Endothelial cell of umbilical vein (primary cell): ENCODE data around the gene CCL2. TPM values are rescaled to one million over a fixed set of nuclear protein-coding genes. Genes with fewer than 3 reads are reported as not detected.

Experiments
- BruUV-seq: library from RNA; stranded (reverse); fragments of 400-500 nt; replicated peaks from 2 replicates; lab custom pipeline; 2021; lab: Mats Ljungman, UMichigan
- CTCF ChIA-PET: fragments of 300-600, 350-600 bp; sonication (Branson Sonifier 250); formaldehyde crosslinking; loops from one replicate; lab custom pipeline; 2021; ENCODE audit warnings: antibody characterized with exemption, inconsistent platforms; lab: Charles Lee
- POLR2A ChIA-PET: fragments of 300-600, 350-600 bp; sonication (Branson Sonifier 250); formaldehyde crosslinking; loops from one replicate; lab custom pipeline; 2021; ENCODE audit warnings: antibody characterized with exemption, inconsistent platforms; lab: Charles Lee
- DNase-seq: peaks from one replicate; pipeline ENCODE4 v3.0.0-alpha.2; 2011; ENCODE audit warnings: low read depth, low spot score
- FAIRE-seq: peaks from 2 replicates; lab custom pipeline; 2011; peaks lifted over from hg19 to GRCh38; lab: Jason Lieb, UNC
- H2AFZ ChIP-seq: 2 replicates; pipeline ENCODE4 v1.6.0; 2012; ENCODE audit warnings: low read depth, low read length, control low read depth, inconsistent platforms
- H3K27ac ChIP-seq: 2 replicates; pipeline ENCODE4 v1.5.1; 2011; ENCODE audit warnings: low read depth, mild to moderate bottlenecking, control low read depth, low read length, moderate library complexity; ENCODE audit not compliant: insufficient read depth
- H3K27me3 ChIP-seq, 2 experiments: 2 replicates each; pipeline versions ENCODE4 v1.6.0 to v1.6.1; 2011; ENCODE audit warnings: low read length in 2 of 2, mixed read lengths in 1 of 2; ENCODE audit not compliant: control insufficient read depth in 2 of 2, insufficient read depth in 2 of 2
- H3K36me3 ChIP-seq, 2 experiments: 2 replicates in 1 of 2; 3 replicates in 1 of 2; pipeline ENCODE4 v1.5.1; 2011; ENCODE audit warnings: low read length in 2 of 2, mild to moderate bottlenecking in 1 of 2, moderate library complexity in 1 of 2; ENCODE audit not compliant: control insufficient read depth in 2 of 2, insufficient read depth in 2 of 2; ENCODE audit errors: extremely low read depth in 1 of 2
- H3K4me1 ChIP-seq: 3 replicates; pipeline ENCODE4 v1.5.1; 2011; ENCODE audit warnings: mild to moderate bottlenecking, low read length; ENCODE audit not compliant: control insufficient read depth, insufficient read depth; ENCODE audit errors: extremely low read depth
- H3K4me2 ChIP-seq: 2 replicates; pipeline ENCODE4 v1.6.1; 2011; ENCODE audit warnings: low read length, control low read depth, mixed read lengths; ENCODE audit not compliant: insufficient read depth
- H3K4me3 ChIP-seq, 3 experiments: fragments of 200-600 bp in 1 of 3; sonication (generic), shearing (Covaris generic) in 1 of 3; replicated peaks in 1 of 3; 2 replicates each; pipeline ENCODE4 v1.5.1; 2011 to 2016; ENCODE audit warnings: control low read depth in 3 of 3, low read length in 3 of 3, mild to moderate bottlenecking in 2 of 3, inconsistent platforms in 1 of 3, low read depth in 1 of 3, moderate library complexity in 1 of 3; ENCODE audit not compliant: insufficient read depth in 1 of 3
- H3K79me2 ChIP-seq: 2 replicates; pipeline ENCODE4 v1.6.0; 2012; ENCODE audit warnings: low read length, inconsistent platforms; ENCODE audit not compliant: control insufficient read depth, insufficient read depth
- H3K9ac ChIP-seq: replicated peaks from 2 replicates; pipeline ENCODE3; 2011; ENCODE audit warnings: low read length, control low read depth; ENCODE audit not compliant: insufficient read depth; ENCODE audit errors: extremely low read depth
- H3K9me1 ChIP-seq: replicated peaks from 3 replicates; pipeline ENCODE4 v1.6.0; 2011; ENCODE audit warnings: mild to moderate bottlenecking, low read length; ENCODE audit not compliant: control insufficient read depth, insufficient read depth; ENCODE audit errors: extremely low read depth
- H3K9me3 ChIP-seq: replicated peaks from 2 replicates; pipeline ENCODE4 v1.5.1; 2012; ENCODE audit warnings: low read length, inconsistent platforms; ENCODE audit not compliant: control insufficient read depth, insufficient read depth
- H4K20me1 ChIP-seq: replicated peaks from 2 replicates; pipeline ENCODE3; 2011; ENCODE audit warnings: mild to moderate bottlenecking, low read length; ENCODE audit not compliant: control insufficient read depth, insufficient read depth; ENCODE audit errors: extremely low read depth
- EZH2 ChIP-seq: IDR thresholded peaks from 2 replicates; pipeline ENCODE4 v1.6.1; 2012; ENCODE audit warnings: borderline replicate concordance, low read depth, mild to moderate bottlenecking, moderate library complexity, low read length, inconsistent platforms; ENCODE audit not compliant: severe bottlenecking
- FOS ChIP-seq: IDR thresholded peaks from 2 replicates; pipeline ENCODE4 v1.6.1; 2011; ENCODE audit warnings: mild to moderate bottlenecking, low read length, moderate library complexity, borderline replicate concordance; ENCODE audit not compliant: insufficient read depth
- GATA2 ChIP-seq: IDR thresholded peaks from 2 replicates; pipeline ENCODE4 v1.7.0; 2011; ENCODE audit warnings: low read depth, mild to moderate bottlenecking, moderate library complexity, mixed read lengths, low read length; ENCODE audit not compliant: insufficient read length, insufficient read depth
- JUN ChIP-seq: IDR thresholded peaks from 2 replicates; pipeline ENCODE4 v1.6.1; 2011; ENCODE audit warnings: borderline replicate concordance, low read depth; ENCODE audit not compliant: insufficient read length, insufficient read depth
- MYC ChIP-seq: IDR thresholded peaks from one replicate; pipeline ENCODE4 v1.6.1; 2011; ENCODE audit warnings: mild to moderate bottlenecking, low read depth, low read length
- POLR2A ChIP-seq: IDR thresholded peaks from 2 replicates; pipeline ENCODE4 v1.6.1; 2012; ENCODE audit warnings: low read depth, mild to moderate bottlenecking, control low read depth, low read length
- POLR2AphosphoS5 ChIP-seq: IDR thresholded peaks from 2 replicates; pipeline ENCODE4 v1.6.1; 2012; ENCODE audit warnings: low read depth, mild to moderate bottlenecking, control low read depth, low read length, moderate library complexity; ENCODE audit not compliant: insufficient read depth
- dilution Hi-C: fragments of 300-500 bp; cut with MboI; formaldehyde crosslinking; loops from one replicate; pipeline ENCODE4 v1.15.0; 2019; ENCODE audit warnings: low sequenced_read_pairs; ENCODE audit not compliant: extremely low pct_ligation_motif_present
- intact Hi-C: fragments of 100-400 bp; cut with micrococcal nuclease; formaldehyde crosslinking; loops from one replicate; pipeline ENCODE4 v1.10.0; 2022
- polyA plus RNA-seq, 4 experiments: library from polyadenylated mRNA; depleted of rRNA in 3 of 4; stranded (reverse) in 3 of 4; unstranded in 1 of 4; fragments of >200 nt; gene quantifications; 2 replicates each; pipeline versions ENCODE4 v1.2.1 to v1.2.3, GENCODE V29; 2011 to 2012; ENCODE audit warnings: missing spikeins in 1 of 4
- total RNA-seq: library from RNA; stranded (reverse); gene quantifications from 2 replicates; pipeline ENCODE4 v1.2.3, GENCODE V29; 2021
- TF ChIP-seq, protein P1 (sequence below), 2 donors: IDR thresholded peaks; 1 replicate in 1 of 2; 2 replicates in 1 of 2; pipeline ENCODE4 v1.5.1; 2011; ENCODE audit warnings: low read length in 2 of 2, mild to moderate bottlenecking in 2 of 2, moderate library complexity in 2 of 2, control low read depth in 1 of 2, inconsistent platforms in 1 of 2, low read depth in 1 of 2; ENCODE audit not compliant: insufficient read depth in 1 of 2; ENCODE audit errors: extremely low read depth in 1 of 2
- TF ChIP-seq, protein P2 (sequence below): IDR thresholded peaks from 2 replicates; pipeline ENCODE4 v1.6.1; 2011; ENCODE audit not compliant: insufficient read depth, insufficient read length

The CCL2 gene
- total and polyA plus RNA-seq, 2 donors (not counting 3 experiments of a cell fraction or from before 2014, with no cell fraction given): 238 to 599 TPM

DNA sequence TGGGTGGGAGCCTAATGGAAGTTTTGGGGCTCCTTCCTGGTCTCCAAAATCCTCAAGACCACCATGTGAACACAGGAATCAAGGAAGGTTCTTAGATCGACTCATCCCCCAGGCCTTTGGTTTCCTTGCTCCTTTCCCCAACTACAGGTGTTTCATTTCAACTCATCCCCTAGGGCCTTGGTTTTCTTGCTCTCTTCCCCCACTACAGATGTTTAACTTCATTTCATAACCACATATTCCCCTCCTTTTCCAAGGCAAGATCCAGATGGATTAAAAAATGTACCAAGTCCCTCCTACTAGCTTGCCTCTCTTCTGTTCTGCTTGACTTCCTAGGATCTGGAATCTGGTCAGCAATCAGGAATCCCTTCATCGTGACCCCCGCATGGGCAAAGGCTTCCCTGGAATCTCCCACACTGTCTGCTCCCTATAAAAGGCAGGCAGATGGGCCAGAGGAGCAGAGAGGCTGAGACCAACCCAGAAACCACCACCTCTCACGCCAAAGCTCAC, 30.3 kb downstream of the CCL2 start, which contains the start of gene CCL11:
CCL11 (plus strand) TSS at position 457 of the 507 bp plus-strand sequence. CDS start 67 bp downstream, outside the sequence.
- no peak for FAIRE-seq
- CTCF ChIA-PET: interaction anchor here (0.8 to 2.9 kb wide), 2 partner anchors 9 to 85 kb away, joined by 3 to 7 read pairs; no protein-coding TSS in a partner anchor
- no peak for DNase-seq
- Histone ChIP-seq H3K27me3 (peaks cover 10 to 17% of the 10 kb centered on the region in 2 experiments), H3K4me1 (peaks cover 5% of the 10 kb centered on the region), H4K20me1 (no peaks in the 10 kb centered on the region), H2AFZ (no peak within 1 kb of the TSS), H3K4me3 (no peak within 1 kb of the TSS), H3K36me3 (no peaks in the 10 kb centered on the region), H3K9me1 (no peaks in the 10 kb centered on the region), H3K9ac (no peak within 1 kb of the TSS), H3K79me2 (no peaks in the 10 kb centered on the region), H3K9me3 (no peaks in the 10 kb centered on the region), H3K27ac (no peak within 1 kb of the TSS), H3K4me2 (no peak within 1 kb of the TSS)
- no peak for TF ChIP-seq POLR2AphosphoS5
- TF ChIP-seq, protein P1, sequence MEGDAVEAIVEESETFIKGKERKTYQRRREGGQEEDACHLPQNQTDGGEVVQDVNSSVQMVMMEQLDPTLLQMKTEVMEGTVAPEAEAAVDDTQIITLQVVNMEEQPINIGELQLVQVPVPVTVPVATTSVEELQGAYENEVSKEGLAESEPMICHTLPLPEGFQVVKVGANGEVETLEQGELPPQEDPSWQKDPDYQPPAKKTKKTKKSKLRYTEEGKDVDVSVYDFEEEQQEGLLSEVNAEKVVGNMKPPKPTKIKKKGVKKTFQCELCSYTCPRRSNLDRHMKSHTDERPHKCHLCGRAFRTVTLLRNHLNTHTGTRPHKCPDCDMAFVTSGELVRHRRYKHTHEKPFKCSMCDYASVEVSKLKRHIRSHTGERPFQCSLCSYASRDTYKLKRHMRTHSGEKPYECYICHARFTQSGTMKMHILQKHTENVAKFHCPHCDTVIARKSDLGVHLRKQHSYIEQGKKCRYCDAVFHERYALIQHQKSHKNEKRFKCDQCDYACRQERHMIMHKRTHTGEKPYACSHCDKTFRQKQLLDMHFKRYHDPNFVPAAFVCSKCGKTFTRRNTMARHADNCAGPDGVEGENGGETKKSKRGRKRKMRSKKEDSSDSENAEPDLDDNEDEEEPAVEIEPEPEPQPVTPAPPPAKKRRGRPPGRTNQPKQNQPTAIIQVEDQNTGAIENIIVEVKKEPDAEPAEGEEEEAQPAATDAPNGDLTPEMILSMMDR (IDR thresholded peaks at IDR 0.05; ENCODE audit: extremely low read depth in 1 of 2, insufficient read depth in 1 of 2, low read depth in 1 of 2, low read length in 2 of 2): no peak
- no peak for TF ChIP-seq POLR2A
- TF ChIP-seq JUN: no peak
- no peak for TF ChIP-seq FOS
- TF ChIP-seq, protein P2, sequence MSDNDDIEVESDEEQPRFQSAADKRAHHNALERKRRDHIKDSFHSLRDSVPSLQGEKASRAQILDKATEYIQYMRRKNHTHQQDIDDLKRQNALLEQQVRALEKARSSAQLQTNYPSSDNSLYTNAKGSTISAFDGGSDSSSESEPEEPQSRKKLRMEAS: no peak
- no peak for TF ChIP-seq EZH2
- TF ChIP-seq GATA2: no peak
- TF ChIP-seq MYC: no peak
- dilution Hi-C loops: no loop called here
- intact Hi-C loops: no loop called here
- POLR2A ChIA-PET: no interaction called here
- no TSS peak for BruUV-seq
